SK-N-SH (cell line): ENCODE data around the gene FBXO30. TPM values are rescaled to one million over a fixed set of nuclear protein-coding genes. Genes with fewer than 3 reads are reported as not detected.

Experiments used
- CTCF ChIA-PET: fragments of 300-600, 350-600 bp; formaldehyde crosslinking; extraction: SDS; loops from one replicate; lab custom pipeline; 2021; lab: Yijun Ruan, JAX
- POLR2A ChIA-PET: fragments of 350-600 bp; sonication (Branson Sonifier 250); formaldehyde crosslinking; extraction: SDS; loops from one replicate; lab custom pipeline; 2020; ENCODE audit warnings: antibody characterized with exemption, inconsistent platforms; lab: Yijun Ruan, JAX
- DNase-seq: peaks from one replicate; pipeline ENCODE4 v3.0.0; 2012
- H2AFZ ChIP-seq: fragments of 200-600 bp; sonication (generic); 2 replicates; pipeline ENCODE4 v1.8.1; 2016; ENCODE audit warnings: antibody characterized with exemption, mild to moderate bottlenecking, low read depth
- H3F3A ChIP-seq: fragments of 200-600 bp; sonication (generic); replicated peaks from 2 replicates; pipeline ENCODE3; 2016; ENCODE audit warnings: antibody characterized with exemption, mild to moderate bottlenecking; ENCODE audit not compliant: insufficient read depth
- H3K27ac ChIP-seq, 2 experiments: fragments of 200-500 bp in 1 of 2; fragments of 200-600 bp in 1 of 2; sonication (Bioruptor generic) in 1 of 2; sonication (generic), shearing (Covaris generic) in 1 of 2; 2 replicates each; pipeline versions ENCODE4 v1.5.1 to v1.6.1; 2014 to 2016; ENCODE audit warnings: low read depth in 2 of 2, inconsistent platforms in 1 of 2, low read length in 1 of 2, mild to moderate bottlenecking in 1 of 2, mixed read lengths in 1 of 2
- H3K27me3 ChIP-seq: fragments of 200-600 bp; sonication (generic), shearing (Covaris generic); 2 replicates; pipeline ENCODE4 v1.6.1; 2016; ENCODE audit warnings: mixed run types; ENCODE audit not compliant: insufficient read depth
- H3K36me3 ChIP-seq, 2 experiments: fragments of 200-500 bp in 1 of 2; fragments of 200-600 bp in 1 of 2; sonication (Bioruptor generic) in 1 of 2; sonication (generic) in 1 of 2; replicated peaks in 1 of 2; 2 replicates each; pipeline versions ENCODE3 to v1.5.1; 2014 to 2016; ENCODE audit warnings: low read length in 1 of 2, mild to moderate bottlenecking in 1 of 2; ENCODE audit not compliant: insufficient read depth in 2 of 2, control insufficient read depth in 1 of 2
- H3K4me1 ChIP-seq, 2 experiments: fragments of 200-500 bp in 1 of 2; fragments of 200-600 bp in 1 of 2; sonication (Bioruptor generic) in 1 of 2; sonication (generic), shearing (Covaris generic) in 1 of 2; 2 replicates each; pipeline versions ENCODE4 v1.5.1 to v1.6.1; 2014 to 2016; ENCODE audit warnings: low read depth in 1 of 2, low read length in 1 of 2, mixed run types in 1 of 2; ENCODE audit not compliant: insufficient read depth in 2 of 2, control insufficient read depth in 1 of 2
- H3K4me2 ChIP-seq: fragments of 200-600 bp; sonication (generic), shearing (Covaris generic); 2 replicates; pipeline ENCODE4 v1.6.1; 2017; ENCODE audit warnings: mixed run types
- H3K4me3 ChIP-seq, 2 experiments: fragments of 200-500 bp in 1 of 2; fragments of 200-600 bp in 1 of 2; sonication (Bioruptor generic) in 1 of 2; sonication (generic), shearing (Covaris generic) in 1 of 2; 2 replicates each; pipeline versions ENCODE4 v1.5.1 to v1.8.1; 2014 to 2016; ENCODE audit warnings: low read depth in 2 of 2, inconsistent platforms in 1 of 2, low read length in 1 of 2, mild to moderate bottlenecking in 1 of 2, mixed read lengths in 1 of 2, moderate library complexity in 1 of 2
- H3K79me2 ChIP-seq: fragments of 200-600 bp; sonication (generic); 2 replicates; pipeline ENCODE4 v1.8.1; 2017; ENCODE audit warnings: mild to moderate bottlenecking; ENCODE audit not compliant: insufficient read depth
- H3K9ac ChIP-seq: fragments of 200-600 bp; sonication (generic); 2 replicates; pipeline ENCODE4 v1.6.1; 2017; ENCODE audit warnings: mixed run types
- H3K9me2 ChIP-seq: fragments of 200-600 bp; sonication (generic); 2 replicates; pipeline ENCODE4 v1.6.1; 2017; ENCODE audit warnings: mixed run types
- H3K9me3 ChIP-seq: fragments of 200-600 bp; sonication (generic); 2 replicates; pipeline ENCODE4 v1.6.1; 2017; ENCODE audit warnings: mixed run types, mild to moderate bottlenecking, moderate library complexity
- H4K20me1 ChIP-seq: fragments of 200-600 bp; sonication (generic); 2 replicates; pipeline ENCODE4 v1.6.1; 2017; ENCODE audit warnings: mild to moderate bottlenecking, mixed run types; ENCODE audit not compliant: insufficient read depth
- CHD2 ChIP-seq: fragments of 150-350 bp; IDR thresholded peaks from 2 replicates; pipeline ENCODE4 v1.6.1; 2018; ENCODE audit warnings: low read length; ENCODE audit not compliant: partially characterized antibody
- FOSL2 ChIP-seq: IDR thresholded peaks from 2 replicates; pipeline ENCODE4 v1.4.0; 2012; ENCODE audit warnings: low read depth, mild to moderate bottlenecking, moderate library complexity, borderline replicate concordance
- FOXJ3 ChIP-seq: sonication (generic); formaldehyde crosslinking; IDR thresholded peaks from 2 replicates; pipeline ENCODE4 v1.5.1; 2020; ENCODE audit warnings: mild to moderate bottlenecking, missing genetic modification reagents
- FOXM1 ChIP-seq: IDR thresholded peaks from 2 replicates; pipeline ENCODE4 v1.4.0; 2012; ENCODE audit warnings: low read depth, mild to moderate bottlenecking
- MAX ChIP-seq: IDR thresholded peaks from 2 replicates; pipeline ENCODE4 v1.4.0; 2012; ENCODE audit warnings: low read depth
- NRF1 ChIP-seq: IDR thresholded peaks from 2 replicates; pipeline ENCODE4 v1.6.1; 2012; ENCODE audit warnings: low read depth, mild to moderate bottlenecking, low read length
- PBX3 ChIP-seq: IDR thresholded peaks from 2 replicates; pipeline ENCODE4; 2012
- REST ChIP-seq: IDR thresholded peaks from 2 replicates; pipeline ENCODE4 v1.6.1; 2012; ENCODE audit warnings: mild to moderate bottlenecking, low read depth, low read length, moderate library complexity
- RFX5 ChIP-seq: IDR thresholded peaks from 2 replicates; pipeline ENCODE4 v1.6.1; 2012; ENCODE audit warnings: mild to moderate bottlenecking, improper control_type of control experiment, low read length
- RXRA ChIP-seq: IDR thresholded peaks from 2 replicates; pipeline ENCODE4 v1.4.0; 2012; ENCODE audit warnings: low read depth, mild to moderate bottlenecking, borderline replicate concordance
- SIN3A ChIP-seq: IDR thresholded peaks from 2 replicates; pipeline ENCODE4 v1.6.1; 2012; ENCODE audit warnings: low read depth, mild to moderate bottlenecking, low read length, moderate library complexity, borderline replicate concordance
- SMC3 ChIP-seq: IDR thresholded peaks from 2 replicates; pipeline ENCODE4 v1.6.1; 2012; ENCODE audit warnings: low read depth, low read length, improper control_type of control experiment
- TAF1 ChIP-seq: IDR thresholded peaks from 2 replicates; pipeline ENCODE4 v1.6.1; 2012; ENCODE audit warnings: low read depth, mild to moderate bottlenecking, low read length, moderate library complexity, borderline replicate concordance
- TEAD4 ChIP-seq: IDR thresholded peaks from 2 replicates; pipeline ENCODE4 v1.4.0; 2012; ENCODE audit warnings: mild to moderate bottlenecking, borderline replicate concordance; ENCODE audit not compliant: insufficient read depth
- ZBTB33 ChIP-seq: IDR thresholded peaks from 2 replicates; pipeline ENCODE4 v1.4.0; 2012; ENCODE audit warnings: low read depth, borderline replicate concordance
- WGBS: methylation state at CpG from one replicate; pipeline ENCODE4 v1.1.6; 2017; ENCODE audit warnings: low lambda C conversion rate; 5-methylcytosine and 5-hydroxymethylcytosine counted together
- polyA plus RNA-seq, 3 experiments: library from polyadenylated mRNA; depleted of rRNA; stranded (reverse); fragments of >200 nt; gene quantifications; 2 replicates each; pipeline ENCODE4 v1.2.3, GENCODE V29; 2012
- TF ChIP-seq, protein P1 (sequence below): IDR thresholded peaks from 2 replicates; pipeline ENCODE4 v1.4.0; 2012; ENCODE audit warnings: low read depth, borderline replicate concordance
- TF ChIP-seq, protein P2 (sequence below): fragments of 200-600 bp; sonication (generic); IDR thresholded peaks from 2 replicates; pipeline ENCODE4 v1.6.1; 2017; ENCODE audit warnings: antibody characterized with exemption, mild to moderate bottlenecking, moderate library complexity

FBXO30 gene
- polyA plus RNA-seq, 1 of the 3 experiments (the other 2 are of a cell fraction), result 1.7 TPM

GRCh38 chr6:145749632-145750031 is 65.0 kb downstream of the FBXO30 start:
- peak overlapping the region; percentile 35 to 39; a peak in 3 of 4 replicates for H3K27ac ChIP-seq
- no peaks in the 10 kb centered on the region for H3F3A ChIP-seq
- TF ChIP-seq PBX3 (peak; percentile 37; the same call in 1 of the 2 replicates), RXRA (no peak), FOSL2 (peak; percentile 14; the same call in 1 of the 2 replicates)
- no peaks in the 10 kb centered on the region for H3K79me2 ChIP-seq
- no peaks in the 10 kb centered on the region for H3K36me3 ChIP-seq
- no peak overlapping the region for H3K4me2 ChIP-seq
- H3K27me3 ChIP-seq, result no peaks in the 10 kb centered on the region
- 71% methylated on average over 1 of the region's 1 CpG for WGBS
- H3K9me2 ChIP-seq, result no peaks in the 10 kb centered on the region
- peak overlapping the region; percentile 80 for H2AFZ ChIP-seq
- CTCF ChIA-PET, result no interaction called here
- H3K4me1 ChIP-seq, result peaks cover 0 to 3% of the 10 kb centered on the region in 2 experiments; a peak in 1 of 4 replicates
- no peak overlapping the region for H3K4me3 ChIP-seq
- DNase-seq, result no peak
- POLR2A ChIA-PET, result no interaction called here
- H4K20me1 ChIP-seq, result no peaks in the 10 kb centered on the region
- no peak overlapping the region for H3K9ac ChIP-seq
- no peaks in the 10 kb centered on the region for H3K9me3 ChIP-seq

GRCh38 chr6:145745861-145746260 is 68.7 kb downstream of the FBXO30 start:
- CTCF ChIA-PET, result interaction anchor here (1.0 kb wide), 1 partner anchor 11 kb away, joined by 3 read pairs; the partner anchor contains the start of gene EPM2A
- H3K27ac ChIP-seq, result no peak overlapping the region
- no peak for TF ChIP-seq ZBTB33
- TF ChIP-seq, protein P1, sequence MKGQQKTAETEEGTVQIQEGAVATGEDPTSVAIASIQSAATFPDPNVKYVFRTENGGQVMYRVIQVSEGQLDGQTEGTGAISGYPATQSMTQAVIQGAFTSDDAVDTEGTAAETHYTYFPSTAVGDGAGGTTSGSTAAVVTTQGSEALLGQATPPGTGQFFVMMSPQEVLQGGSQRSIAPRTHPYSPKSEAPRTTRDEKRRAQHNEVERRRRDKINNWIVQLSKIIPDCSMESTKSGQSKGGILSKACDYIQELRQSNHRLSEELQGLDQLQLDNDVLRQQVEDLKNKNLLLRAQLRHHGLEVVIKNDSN, result no peak
- TF ChIP-seq CHD2, result no peak
- TF ChIP-seq TEAD4, result no peak
- no peak for TF ChIP-seq TAF1
- no peak for TF ChIP-seq SIN3A
- no peak for TF ChIP-seq NRF1
- TF ChIP-seq REST, result no peak
- no peak for TF ChIP-seq RFX5
- no peak for TF ChIP-seq RXRA
- TF ChIP-seq SMC3, result no peak
- TF ChIP-seq, protein P2, sequence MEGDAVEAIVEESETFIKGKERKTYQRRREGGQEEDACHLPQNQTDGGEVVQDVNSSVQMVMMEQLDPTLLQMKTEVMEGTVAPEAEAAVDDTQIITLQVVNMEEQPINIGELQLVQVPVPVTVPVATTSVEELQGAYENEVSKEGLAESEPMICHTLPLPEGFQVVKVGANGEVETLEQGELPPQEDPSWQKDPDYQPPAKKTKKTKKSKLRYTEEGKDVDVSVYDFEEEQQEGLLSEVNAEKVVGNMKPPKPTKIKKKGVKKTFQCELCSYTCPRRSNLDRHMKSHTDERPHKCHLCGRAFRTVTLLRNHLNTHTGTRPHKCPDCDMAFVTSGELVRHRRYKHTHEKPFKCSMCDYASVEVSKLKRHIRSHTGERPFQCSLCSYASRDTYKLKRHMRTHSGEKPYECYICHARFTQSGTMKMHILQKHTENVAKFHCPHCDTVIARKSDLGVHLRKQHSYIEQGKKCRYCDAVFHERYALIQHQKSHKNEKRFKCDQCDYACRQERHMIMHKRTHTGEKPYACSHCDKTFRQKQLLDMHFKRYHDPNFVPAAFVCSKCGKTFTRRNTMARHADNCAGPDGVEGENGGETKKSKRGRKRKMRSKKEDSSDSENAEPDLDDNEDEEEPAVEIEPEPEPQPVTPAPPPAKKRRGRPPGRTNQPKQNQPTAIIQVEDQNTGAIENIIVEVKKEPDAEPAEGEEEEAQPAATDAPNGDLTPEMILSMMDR, result no peak
- no peak for TF ChIP-seq MAX
- TF ChIP-seq FOXJ3 (CRISPR knock-in tag), result no peak
- TF ChIP-seq FOXM1, result no peak

More at GRCh38 chr6:145745861-145746260, 68.7 kb downstream of the FBXO30 start:
- no peaks in the 10 kb centered on the region for H4K20me1 ChIP-seq
- H3K27me3 ChIP-seq, result no peaks in the 10 kb centered on the region
- no peaks in the 10 kb centered on the region for H3K9me3 ChIP-seq
- no peak overlapping the region for H3K9ac ChIP-seq
- H3K4me1 ChIP-seq, result peaks cover 0 to 3% of the 10 kb centered on the region in 2 experiments; a peak in 1 of 4 replicates
- H3K4me2 ChIP-seq, result no peak overlapping the region
- H2AFZ ChIP-seq, result no peak overlapping the region
- H3K9me2 ChIP-seq, result no peaks in the 10 kb centered on the region
- H3K4me3 ChIP-seq, result no peak overlapping the region
- DNase-seq, result no peak
- POLR2A ChIA-PET, result no interaction called here
- H3K36me3 ChIP-seq, result no peaks in the 10 kb centered on the region
- H3F3A ChIP-seq, result no peaks in the 10 kb centered on the region
- 90% methylated on average over 1 of the region's 1 CpG for WGBS
- no peaks in the 10 kb centered on the region for H3K79me2 ChIP-seq
